GM04503 (cell line): ENCODE data around the gene GRK2.

Experiments
- DNase-seq: peaks from one replicate; pipeline ENCODE4 v3.0.0-alpha.2; 2012; ENCODE audit warnings: low read depth

GRK2 gene

DNA sequence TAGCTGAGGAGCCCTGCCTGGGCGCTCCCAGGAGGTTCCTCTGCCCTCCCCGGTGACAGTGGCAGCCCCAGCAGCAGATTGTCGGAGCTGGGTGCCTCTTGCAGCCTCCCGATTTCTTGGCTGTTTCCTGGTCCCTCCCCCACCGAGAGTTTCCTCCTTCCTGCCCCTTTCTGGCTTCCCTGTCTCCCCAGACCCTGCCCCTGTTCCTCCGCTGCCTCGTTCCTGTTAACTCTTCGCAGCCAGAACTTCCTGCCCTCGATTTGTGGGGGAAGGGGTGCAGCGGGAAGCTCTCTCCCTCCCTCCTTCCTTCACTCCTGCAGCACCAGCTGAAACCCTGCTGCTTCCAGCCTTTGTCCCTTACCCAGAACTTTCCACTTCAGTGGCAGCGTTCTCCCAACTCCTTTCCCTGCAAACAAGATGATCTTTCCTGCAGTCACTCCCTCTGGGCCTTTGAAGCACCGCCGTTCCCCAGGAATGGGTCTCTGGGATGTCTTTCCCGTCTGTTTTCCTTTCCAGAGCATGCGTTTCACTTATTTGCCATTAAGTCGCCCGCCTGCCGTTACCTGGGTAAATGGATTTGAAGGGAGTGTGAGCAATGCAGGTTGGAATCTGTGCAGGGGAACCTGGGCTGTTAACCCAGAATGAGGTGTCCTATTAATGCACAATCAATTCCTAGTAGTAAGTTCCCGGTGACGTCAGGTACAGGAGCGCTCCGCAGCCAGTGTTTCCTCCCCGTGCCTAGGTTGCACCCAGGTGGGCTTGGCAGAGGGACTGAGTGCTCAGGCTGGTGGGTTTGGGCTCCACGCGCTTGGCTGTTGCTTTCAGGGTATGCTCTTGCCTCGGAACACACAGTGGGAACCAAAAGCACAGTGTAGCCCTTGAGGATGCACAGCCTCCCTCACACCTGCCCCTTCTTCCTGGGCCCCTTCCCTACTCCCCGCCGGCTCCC, 4.3 kb downstream of the GRK2 start:
- DNase-seq, result no peak

DNA sequence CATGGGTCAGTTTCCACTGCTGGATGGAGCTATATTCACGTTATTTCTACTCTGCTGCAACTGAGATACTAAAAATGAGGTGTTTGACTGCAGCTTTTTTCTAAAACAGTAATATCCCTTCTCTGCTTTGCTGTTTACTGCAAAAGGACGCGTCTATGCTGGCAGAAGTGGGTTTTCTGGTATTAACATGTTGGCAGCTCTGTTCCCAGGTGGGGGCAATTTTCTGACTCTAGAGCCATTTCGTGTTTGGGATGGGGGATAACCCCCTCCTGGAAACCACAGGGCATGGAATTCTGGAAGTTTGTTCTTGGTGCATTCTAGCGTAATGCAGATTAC, 4.9 kb downstream of the GRK2 start:
- DNase-seq, result no peak

DNA sequence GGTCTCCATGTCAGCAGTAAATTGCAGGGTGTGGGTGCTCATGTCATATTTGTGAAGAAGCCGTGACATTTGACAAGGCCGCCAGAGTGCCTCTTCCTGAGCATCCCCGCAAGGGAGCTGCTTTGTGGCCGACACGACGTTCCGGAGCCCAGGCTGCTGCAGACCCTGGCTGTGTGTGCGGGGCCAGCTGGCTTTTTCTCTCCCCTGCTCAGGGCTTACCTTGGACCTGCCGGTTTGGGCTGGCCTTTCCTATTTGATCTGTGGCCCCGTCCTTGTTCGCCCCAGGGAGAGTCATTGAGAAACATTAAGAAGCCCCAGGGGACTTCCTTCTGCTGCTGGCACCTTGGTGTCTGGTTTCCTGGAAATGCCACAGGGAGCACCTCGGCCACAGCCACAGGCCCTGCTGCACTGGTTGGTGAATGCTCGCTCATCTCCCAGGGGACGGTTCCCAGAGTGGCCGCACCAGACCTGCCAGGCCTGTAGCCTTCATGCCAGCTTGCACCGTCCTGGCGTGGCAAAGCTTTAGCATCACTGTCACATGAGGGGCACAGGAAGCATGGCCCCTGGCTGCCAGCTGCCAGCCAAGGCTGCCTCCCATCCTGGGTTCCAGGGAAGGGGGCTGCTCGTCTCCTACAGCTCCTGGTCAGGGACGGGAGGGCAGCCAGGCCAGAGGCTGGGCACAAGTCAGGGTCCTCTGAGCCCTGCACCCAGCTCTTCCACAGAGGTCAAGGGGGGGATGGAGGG, 5.4 kb downstream of the GRK2 start:
- no peak for DNase-seq

DNA sequence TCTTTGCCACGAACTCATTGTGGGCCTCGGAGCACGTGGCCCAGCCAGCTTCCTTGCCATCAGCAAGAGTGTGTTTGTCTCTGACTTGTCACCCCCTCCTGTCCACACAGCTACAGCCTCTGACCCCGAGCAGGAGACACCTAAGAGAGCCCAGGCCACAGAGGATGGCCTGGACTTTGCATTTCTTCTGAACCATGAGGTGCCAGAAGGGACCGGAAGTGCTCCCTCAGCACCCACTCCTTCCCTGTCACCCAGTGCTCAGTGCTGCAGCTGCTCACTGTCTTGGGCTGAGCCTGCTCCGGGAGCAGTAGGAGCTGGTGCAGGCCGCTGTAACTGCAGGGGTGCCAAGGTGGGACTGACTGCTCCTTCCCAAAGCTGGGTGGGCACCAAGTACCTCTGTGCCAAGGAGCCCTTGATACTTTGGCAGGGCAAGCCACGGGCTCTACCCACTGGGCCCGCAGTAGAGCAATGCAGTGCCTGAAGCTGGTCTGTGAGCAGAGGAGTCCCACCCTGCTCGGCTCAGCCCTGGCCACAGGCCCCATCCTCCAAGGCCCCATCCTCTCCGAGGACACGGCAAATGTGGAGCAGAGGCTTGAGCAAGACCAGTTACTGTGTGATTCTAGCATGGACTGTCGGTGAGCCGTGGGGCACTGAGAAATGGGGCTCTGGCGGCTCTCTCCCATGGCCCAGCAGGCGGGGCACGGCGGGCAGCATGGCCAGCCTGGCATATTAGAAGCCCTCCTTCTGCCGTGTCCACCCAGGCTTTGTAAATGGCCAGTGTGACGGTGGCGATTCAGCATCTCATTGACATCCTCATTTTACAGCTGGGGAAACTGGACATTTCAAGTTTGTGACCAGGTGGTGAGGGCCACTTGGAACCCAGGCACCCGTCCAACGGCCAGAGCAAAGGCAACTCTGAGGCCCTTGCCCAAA, 6.3 kb downstream of the GRK2 start:
- no peak for DNase-seq

- DNase-seq, result no peak
Observed at GRCh38 chr11:67273260-67273990, 7.2 kb downstream of the GRK2 start.

DNA sequence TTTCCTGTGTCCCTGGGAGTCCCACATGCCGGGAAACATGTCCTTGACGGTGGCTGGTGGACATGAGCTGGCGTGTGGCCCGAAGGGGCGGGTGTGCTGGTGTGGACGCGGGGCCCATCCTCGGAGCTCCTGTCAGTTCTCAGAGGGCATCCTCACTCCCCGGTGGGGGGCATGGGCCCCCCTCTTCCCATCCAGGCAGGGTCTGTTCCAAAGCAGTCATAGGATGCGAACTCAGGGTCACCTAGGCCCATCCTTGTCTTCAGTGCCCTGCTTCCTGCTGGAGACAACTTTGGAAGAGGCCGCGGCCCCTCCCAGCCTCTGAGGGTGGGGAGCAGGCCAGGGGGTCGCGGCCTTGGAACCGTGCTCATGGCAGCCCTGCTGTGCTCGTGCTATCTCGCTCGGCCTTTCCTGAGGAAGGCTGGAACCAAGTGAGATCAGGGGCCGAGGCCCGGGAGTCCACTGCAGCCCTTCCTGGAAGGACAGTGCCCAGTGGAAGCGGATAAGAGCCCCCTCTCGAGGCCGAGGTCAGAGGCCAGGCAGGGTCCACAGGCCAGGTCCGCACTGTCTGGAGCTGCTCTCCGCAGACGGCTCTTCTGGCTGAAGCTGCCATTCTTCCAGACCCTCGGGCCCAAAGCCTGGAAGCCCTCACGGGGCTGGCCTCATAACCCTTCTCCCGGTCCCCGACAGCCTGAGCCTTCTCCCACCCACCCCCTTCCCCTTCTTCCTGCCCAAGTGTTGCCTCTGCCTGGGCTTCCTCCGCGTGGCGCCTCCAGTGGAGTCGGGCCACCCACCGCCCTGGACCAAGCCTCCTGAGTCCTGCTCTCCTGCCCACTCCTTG, 8.7 kb downstream of the GRK2 start:
- no peak for DNase-seq

DNA sequence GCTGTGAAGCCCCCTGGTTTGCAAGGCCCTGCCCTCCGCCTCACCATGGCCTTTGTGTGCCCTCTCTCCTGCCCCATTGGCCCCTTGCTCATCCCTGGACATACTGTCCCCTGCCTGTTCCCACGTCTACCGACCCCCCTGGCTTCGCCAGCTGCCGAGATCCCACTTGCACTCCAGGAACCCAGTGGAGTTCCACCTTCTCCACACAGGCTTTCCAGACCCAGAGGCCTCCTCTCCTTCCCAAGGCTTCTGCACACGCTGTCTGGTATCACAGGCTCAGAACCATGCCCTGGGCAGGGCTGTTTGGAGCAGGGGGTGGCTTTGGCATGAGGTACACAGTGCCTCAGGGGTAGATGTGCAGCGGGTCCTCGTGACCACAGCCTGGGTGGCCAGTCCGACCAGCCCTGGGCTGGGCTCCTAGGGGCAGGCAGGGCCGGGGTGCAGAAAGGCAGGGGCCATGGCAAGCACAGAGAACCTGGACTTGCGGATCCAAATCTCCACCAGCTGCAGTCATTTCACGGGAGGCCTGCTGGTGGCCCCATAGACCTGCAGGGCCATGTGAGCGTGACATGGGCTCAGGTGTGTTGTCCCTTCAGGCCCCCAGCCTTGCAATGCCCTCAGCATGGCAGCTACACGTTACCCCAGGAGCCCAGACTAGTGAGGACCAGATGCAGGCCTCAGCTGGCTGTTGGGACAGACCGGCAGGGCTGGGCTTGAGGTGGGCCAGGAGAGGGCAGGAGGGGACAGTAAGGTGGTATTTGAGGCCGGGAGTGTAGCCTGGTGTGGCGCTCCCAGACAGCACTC, 9.5 kb downstream of the GRK2 start:
- DNase-seq, result no peak

- no peak for DNase-seq
Observed at GRCh38 chr11:67276781-67277230, 10.5 kb downstream of the GRK2 start.

DNA sequence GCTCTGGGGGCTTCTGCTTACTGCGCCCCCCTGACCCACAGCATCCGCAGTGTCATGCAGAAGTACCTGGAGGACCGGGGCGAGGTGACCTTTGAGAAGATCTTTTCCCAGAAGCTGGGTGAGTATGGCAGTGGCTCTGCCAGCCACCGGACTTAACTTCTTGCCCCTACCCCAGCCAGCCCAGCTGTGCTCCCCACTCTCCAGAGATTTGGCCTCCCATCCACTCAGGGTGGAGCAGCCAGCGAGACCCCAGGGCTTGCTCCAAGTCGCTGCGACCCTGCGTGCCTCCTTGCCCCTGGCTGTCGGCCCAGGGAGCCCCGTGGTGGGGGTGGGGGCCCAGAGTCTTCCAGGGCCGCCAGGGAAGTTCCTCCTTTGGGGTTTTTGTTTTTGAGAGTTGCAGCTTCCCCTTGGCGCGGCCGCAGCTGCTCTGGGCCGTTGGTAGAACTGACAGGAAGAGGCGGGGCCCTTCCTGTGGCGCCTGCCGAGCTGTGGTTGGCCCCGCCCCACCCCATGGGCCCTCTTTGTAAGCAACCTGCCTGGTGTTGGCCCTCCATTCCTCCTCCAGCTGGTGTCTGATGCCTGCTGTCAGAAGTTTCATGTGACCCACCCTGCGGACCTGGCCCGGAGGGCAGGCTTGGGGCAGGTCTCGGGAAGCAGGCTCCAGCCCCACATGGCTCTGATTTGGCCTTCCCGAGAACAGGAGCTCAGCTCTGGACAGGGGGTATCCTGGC, 11.1 kb downstream of the GRK2 start:
- no peak for DNase-seq

- DNase-seq, result no peak
Observed at GRCh38 chr11:67278135-67278938, 12.1 kb downstream of the GRK2 start.

DNA sequence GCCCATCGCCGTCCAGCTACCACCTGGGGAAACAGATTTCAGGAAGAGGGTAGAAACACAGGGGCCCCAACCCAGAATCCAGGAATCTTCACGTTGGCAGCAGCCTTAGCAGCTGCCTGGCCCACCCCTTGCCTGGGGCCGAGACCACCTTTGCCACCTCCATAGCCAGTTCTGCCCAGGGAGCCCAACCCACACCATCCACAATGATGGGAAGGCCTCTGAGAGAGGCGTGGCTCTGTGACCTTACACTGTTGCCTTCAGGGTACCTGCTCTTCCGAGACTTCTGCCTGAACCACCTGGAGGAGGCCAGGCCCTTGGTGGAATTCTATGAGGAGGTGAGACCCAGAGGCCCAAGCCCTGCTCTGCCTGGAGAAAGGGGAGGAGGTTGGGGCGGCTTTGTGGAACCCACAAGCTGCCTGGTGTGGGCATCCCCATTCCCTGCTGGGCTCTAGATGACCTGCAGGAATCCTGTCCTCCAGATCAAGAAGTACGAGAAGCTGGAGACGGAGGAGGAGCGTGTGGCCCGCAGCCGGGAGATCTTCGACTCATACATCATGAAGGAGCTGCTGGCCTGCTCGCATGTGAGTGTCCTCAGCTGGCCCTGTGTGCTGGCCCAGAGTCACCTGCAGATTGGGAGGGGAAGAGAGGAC, 12.8 kb downstream of the GRK2 start:
- DNase-seq, result no peak

DNA sequence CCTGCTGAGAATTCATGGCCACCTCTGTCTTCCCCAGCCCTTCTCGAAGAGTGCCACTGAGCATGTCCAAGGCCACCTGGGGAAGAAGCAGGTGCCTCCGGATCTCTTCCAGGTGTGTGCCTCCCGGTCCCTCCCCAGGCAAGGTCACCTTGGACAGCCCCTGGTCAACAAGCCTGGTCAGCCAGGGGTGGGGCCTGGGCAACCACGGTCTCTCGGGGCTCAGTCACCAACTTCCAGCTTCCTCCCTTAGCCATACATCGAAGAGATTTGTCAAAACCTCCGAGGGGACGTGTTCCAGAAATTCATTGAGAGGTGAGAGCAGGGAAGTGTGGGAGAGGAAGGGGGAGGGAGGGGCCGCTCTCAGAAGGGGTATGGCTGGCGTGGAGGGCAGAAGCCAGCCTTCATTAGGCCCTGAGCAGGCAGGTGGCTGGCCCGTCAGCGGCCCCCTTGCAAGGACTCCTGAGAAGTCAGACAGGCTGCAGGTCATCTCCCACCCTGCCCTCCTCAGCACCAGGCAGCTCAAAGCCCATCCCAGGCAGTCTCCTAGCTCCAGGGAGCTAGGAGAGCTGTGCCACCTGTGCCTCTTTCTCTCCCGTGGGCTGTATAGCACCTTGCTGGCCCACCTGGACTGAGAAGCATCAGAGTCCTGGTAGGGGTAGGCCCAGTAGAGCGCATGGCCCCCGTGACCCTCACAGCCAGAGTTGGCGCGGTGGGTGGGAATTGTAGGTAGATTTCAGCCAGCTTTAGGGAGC, 13.5 kb downstream of the GRK2 start:
- DNase-seq, result no peak

DNA sequence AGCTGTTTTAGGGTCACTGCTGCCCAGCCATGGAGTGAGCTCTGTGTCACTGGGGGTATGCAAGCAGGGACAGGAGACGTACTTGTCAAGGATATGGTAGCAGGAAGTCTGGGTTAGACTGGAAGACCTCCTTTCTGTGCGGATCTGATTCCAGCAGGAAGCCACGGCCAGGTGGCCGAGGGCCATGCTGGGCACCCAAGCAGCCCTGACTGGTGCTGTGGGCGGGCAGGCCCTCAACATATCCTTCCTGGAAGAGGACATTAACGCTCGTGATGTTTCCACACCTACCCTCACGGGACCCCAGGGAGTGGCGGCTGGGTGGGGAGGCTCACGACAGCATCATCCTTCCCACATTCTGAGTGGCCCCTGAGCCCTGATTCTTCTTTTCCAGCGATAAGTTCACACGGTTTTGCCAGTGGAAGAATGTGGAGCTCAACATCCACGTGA, 14.1 kb downstream of the GRK2 start:
- no peak for DNase-seq

- DNase-seq, result no peak
Observed at GRCh38 chr11:67280788-67281551, 14.7 kb downstream of the GRK2 start.

GRCh38 chr11:67281552-67282150, 15.4 kb downstream of the GRK2 start:
- no peak for DNase-seq
